Esophagus muscularis mucosa (tissue), 4 donors: Measurements from ENCODE around the gene XYLT1.

Experiments used
- EP300 ChIP-seq: sonication (generic); formaldehyde crosslinking; IDR thresholded peaks from one replicate; pipeline ENCODE4 v1.6.1; 2017; ENCODE audit warnings: antibody characterized with exemption
- POLR2A ChIP-seq: fragments of 450-650 bp; IDR thresholded peaks from one replicate; pipeline ENCODE4 v1.6.1; 2017; ENCODE audit warnings: antibody characterized with exemption, moderate library complexity, mild to moderate bottlenecking, low read depth
- POLR2AphosphoS5 ChIP-seq, 2 donors: sonication (generic); formaldehyde crosslinking; IDR thresholded peaks; one replicate each; pipeline ENCODE4 v1.6.1; 2017; ENCODE audit warnings: antibody characterized with exemption in 2 of 2
- TF ChIP-seq, protein P1 (sequence below), 3 experiments: fragments of 200-600 bp in 2 of 3; fragments of 450-650 bp in 1 of 3; sonication (generic) in 2 of 3; IDR thresholded peaks; one replicate each; pipeline ENCODE4 v1.5.1; 2017 to 2019; ENCODE audit warnings: antibody characterized with exemption in 3 of 3, mild to moderate bottlenecking in 2 of 3, moderate library complexity in 1 of 3

DNA sequence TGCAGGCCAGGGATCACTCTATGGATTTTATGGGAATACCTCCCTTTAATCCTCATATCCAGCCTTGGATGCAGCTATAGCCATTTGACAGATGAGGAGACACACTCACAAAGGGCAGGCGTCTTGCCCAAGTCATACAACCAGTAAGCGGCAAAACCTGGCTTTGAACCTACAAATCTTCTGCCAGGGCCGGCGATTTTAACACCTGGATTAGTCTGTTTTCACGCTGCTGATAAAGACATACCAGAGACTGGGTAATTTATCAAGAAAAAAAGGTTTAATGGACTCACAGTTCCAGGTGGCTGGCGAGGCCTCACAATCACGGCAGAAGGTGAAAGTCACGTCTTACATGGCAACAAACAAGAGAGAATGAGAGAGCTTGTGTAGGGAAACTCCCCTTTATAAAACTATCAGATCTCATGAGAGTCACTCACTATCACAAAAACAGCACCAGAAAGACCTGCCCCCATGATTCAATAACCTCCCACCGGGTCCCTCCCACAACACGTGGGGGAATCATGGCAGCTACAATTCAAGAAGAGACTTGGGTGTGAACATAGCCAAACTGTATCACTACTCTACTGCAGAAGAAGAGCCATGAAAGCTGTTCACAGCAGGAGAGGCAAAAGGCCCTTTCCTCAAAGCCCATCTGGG, 67.5 kb downstream of the XYLT1 start:
- TF ChIP-seq, protein P1, sequence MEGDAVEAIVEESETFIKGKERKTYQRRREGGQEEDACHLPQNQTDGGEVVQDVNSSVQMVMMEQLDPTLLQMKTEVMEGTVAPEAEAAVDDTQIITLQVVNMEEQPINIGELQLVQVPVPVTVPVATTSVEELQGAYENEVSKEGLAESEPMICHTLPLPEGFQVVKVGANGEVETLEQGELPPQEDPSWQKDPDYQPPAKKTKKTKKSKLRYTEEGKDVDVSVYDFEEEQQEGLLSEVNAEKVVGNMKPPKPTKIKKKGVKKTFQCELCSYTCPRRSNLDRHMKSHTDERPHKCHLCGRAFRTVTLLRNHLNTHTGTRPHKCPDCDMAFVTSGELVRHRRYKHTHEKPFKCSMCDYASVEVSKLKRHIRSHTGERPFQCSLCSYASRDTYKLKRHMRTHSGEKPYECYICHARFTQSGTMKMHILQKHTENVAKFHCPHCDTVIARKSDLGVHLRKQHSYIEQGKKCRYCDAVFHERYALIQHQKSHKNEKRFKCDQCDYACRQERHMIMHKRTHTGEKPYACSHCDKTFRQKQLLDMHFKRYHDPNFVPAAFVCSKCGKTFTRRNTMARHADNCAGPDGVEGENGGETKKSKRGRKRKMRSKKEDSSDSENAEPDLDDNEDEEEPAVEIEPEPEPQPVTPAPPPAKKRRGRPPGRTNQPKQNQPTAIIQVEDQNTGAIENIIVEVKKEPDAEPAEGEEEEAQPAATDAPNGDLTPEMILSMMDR (IDR thresholded peaks at IDR 0.05), result no peak
- no peak for TF ChIP-seq POLR2A
- TF ChIP-seq POLR2AphosphoS5 (IDR thresholded peaks at IDR 0.05), result no peak
- TF ChIP-seq EP300, result no peak
